ENCODE data around the gene MAP4K3.

The MAP4K3 gene

GRCh38 chr2:39452396-39452795, 15.3 kb upstream of the MAP4K3 start:
- no peak for TF ChIP-seq FOXP2 (optimal IDR thresholded peaks at IDR 0.05; ENCODE audit: borderline replicate concordance, extremely low read depth, extremely low read length, insufficient read depth)
- TF ChIP-seq SIN3A (IDR thresholded peaks at IDR 0.05; ENCODE audit: borderline replicate concordance, insufficient read depth, low read length) = no peak

GRCh38 chr2:39451954-39452353, 14.9 kb upstream of the MAP4K3 start:
- TF ChIP-seq REST (IDR thresholded peaks at IDR 0.05; ENCODE audit: insufficient read depth in 1 of 2, low read depth in 2 of 2, low read length in 2 of 2) = no peak
- no peak for TF ChIP-seq SIN3A (IDR thresholded peaks at IDR 0.05; ENCODE audit: borderline replicate concordance, insufficient read depth, low read length)
- TF ChIP-seq FOXP2 (optimal IDR thresholded peaks at IDR 0.05; ENCODE audit: borderline replicate concordance, extremely low read depth, extremely low read length, insufficient read depth) = no peak
- TF ChIP-seq TAF1 (IDR thresholded peaks at IDR 0.05; ENCODE audit: borderline replicate concordance, insufficient read depth, low read length) = no peak
- no peak for TF ChIP-seq POLR2AphosphoS5 (IDR thresholded peaks at IDR 0.05; ENCODE audit: low read depth, low read length)

- TF ChIP-seq POLR2AphosphoS5 (IDR thresholded peaks at IDR 0.05; ENCODE audit: low read depth, low read length) (no peak), REST (IDR thresholded peaks at IDR 0.05; ENCODE audit: insufficient read depth in 1 of 2, low read depth in 2 of 2, low read length in 2 of 2) (no peak)
Measured at GRCh38 chr2:39448169-39448502, 11.1 kb upstream of the MAP4K3 start.

- TF ChIP-seq TAF1 (IDR thresholded peaks at IDR 0.05; ENCODE audit: borderline replicate concordance, insufficient read depth, low read length) (no peak), REST (IDR thresholded peaks at IDR 0.05; ENCODE audit: insufficient read depth in 1 of 2, low read depth in 2 of 2, low read length in 2 of 2) (no peak), SIN3A (IDR thresholded peaks at IDR 0.05; ENCODE audit: borderline replicate concordance, insufficient read depth, low read length) (no peak), FOXP2 (optimal IDR thresholded peaks at IDR 0.05; ENCODE audit: borderline replicate concordance, extremely low read depth, extremely low read length, insufficient read depth) (no peak), POLR2AphosphoS5 (IDR thresholded peaks at IDR 0.05; ENCODE audit: low read depth, low read length) (no peak)
Measured at GRCh38 chr2:39447266-39448168, 10.4 kb upstream of the MAP4K3 start.

- TF ChIP-seq SIN3A (IDR thresholded peaks at IDR 0.05; ENCODE audit: borderline replicate concordance, insufficient read depth, low read length) (no peak), POLR2AphosphoS5 (IDR thresholded peaks at IDR 0.05; ENCODE audit: low read depth, low read length) (no peak), FOXP2 (optimal IDR thresholded peaks at IDR 0.05; ENCODE audit: borderline replicate concordance, extremely low read depth, extremely low read length, insufficient read depth) (no peak), REST (IDR thresholded peaks at IDR 0.05; ENCODE audit: insufficient read depth in 1 of 2, low read depth in 2 of 2, low read length in 2 of 2) (no peak), TAF1 (IDR thresholded peaks at IDR 0.05; ENCODE audit: borderline replicate concordance, insufficient read depth, low read length) (no peak)
Measured at GRCh38 chr2:39445934-39446333, 8.8 kb upstream of the MAP4K3 start.
